Measurements from ENCODE around the gene SLCO4A1. TPM values are rescaled to one million over a fixed set of nuclear protein-coding genes. Genes with fewer than 3 reads are reported as not detected.
"Not testable (repeated sequence)": the region's sequence is repeated elsewhere in the genome, so short reads cannot be mapped to it uniquely, and the experiment has no call there.

SLCO4A1 gene
- total and polyA plus RNA-seq, 7 donors = 3.6 to 26.3 (median 5.7) TPM

- Histone ChIP-seq H3K4me3 (no peak overlapping the region), H3K27ac (no peak overlapping the region), H3K36me3 (no peaks in the 10 kb centered on the region), H3K27me3 (no peaks in the 10 kb centered on the region), H3K4me1 (no peaks in the 10 kb centered on the region), H3K9me3 (peaks cover 0 to 3% (median under 1%) of the 10 kb centered on the region in 4 donors)
- 79 to 85% methylated on average over 10 of the region's 10 CpGs for WGBS, 2 donors
- DNase-seq = no peak
- TF ChIP-seq EP300 (IDR thresholded peaks at IDR 0.05) = no peak
- no peak for TF ChIP-seq POLR2AphosphoS5 (IDR thresholded peaks at IDR 0.05)
- TF ChIP-seq CTCF (IDR thresholded peaks at IDR 0.05) = no peak
- no peak for TF ChIP-seq POLR2A (IDR thresholded peaks at IDR 0.05)
- intact Hi-C loops (cut with DNase I) = no loop called here
These were observed 35.4 kb downstream of the SLCO4A1 start for GRCh38 chr20:62677678-62678077.

- H3K36me3 ChIP-seq = no peaks in the 10 kb centered on the region
- H3K9me3 ChIP-seq = peaks cover 0 to 3% (median under 1%) of the 10 kb centered on the region in 4 donors
- no peak overlapping the region for H3K27ac ChIP-seq
- DNase-seq = no peak
- H3K4me3 ChIP-seq = no peak overlapping the region
- TF ChIP-seq CTCF (IDR thresholded peaks at IDR 0.05) = no peak
- no peak for TF ChIP-seq POLR2AphosphoS5 (IDR thresholded peaks at IDR 0.05)
- no peak for TF ChIP-seq EP300 (IDR thresholded peaks at IDR 0.05)
- no peak for TF ChIP-seq POLR2A (IDR thresholded peaks at IDR 0.05)
- no peaks in the 10 kb centered on the region for H3K27me3 ChIP-seq
- 29 to 44% methylated on average over 9 of the region's 9 CpGs for WGBS, 2 donors
- intact Hi-C loops (cut with DNase I) = no loop called here
- H3K4me1 ChIP-seq = no peaks in the 10 kb centered on the region
These were observed 36.2 kb downstream of the SLCO4A1 start for GRCh38 chr20:62678553-62678952.

- TF ChIP-seq POLR2A (IDR thresholded peaks at IDR 0.05) = no peak
- TF ChIP-seq EP300 (IDR thresholded peaks at IDR 0.05) = no peak
- no peak for TF ChIP-seq POLR2AphosphoS5 (IDR thresholded peaks at IDR 0.05)
- TF ChIP-seq CTCF (IDR thresholded peaks at IDR 0.05) = no peak
These were observed 37.8 kb downstream of the SLCO4A1 start for GRCh38 chr20:62679978-62680589.

GRCh38 chr20:62682912-62683517, 40.7 kb downstream of the SLCO4A1 start:
- no peak overlapping the region for H3K4me3 ChIP-seq
- H3K27me3 ChIP-seq = peaks cover 0 to 9% (median 0%) of the 10 kb centered on the region in 3 donors
- no peak for DNase-seq
- no peak overlapping the region for H3K27ac ChIP-seq
- peaks cover 0 to under 1% (median 0%) of the 10 kb centered on the region in 4 donors for H3K4me1 ChIP-seq
- 92 to 95% methylated on average over 30 of the region's 30 CpGs for WGBS, 2 donors
- TF ChIP-seq POLR2A (IDR thresholded peaks at IDR 0.05) (no peak), POLR2AphosphoS5 (IDR thresholded peaks at IDR 0.05) (no peak), EP300 (IDR thresholded peaks at IDR 0.05) (no peak), CTCF (IDR thresholded peaks at IDR 0.05) (no peak)
- H3K9me3 ChIP-seq = peaks cover 0 to 3% (median under 1%) of the 10 kb centered on the region in 4 donors
- intact Hi-C loops (cut with DNase I) = no loop called here
- no peaks in the 10 kb centered on the region for H3K36me3 ChIP-seq

More at GRCh38 chr20:62679978-62680589, 37.8 kb downstream of the SLCO4A1 start:
- H3K4me1 ChIP-seq = no peaks in the 10 kb centered on the region
- no peaks in the 10 kb centered on the region for H3K36me3 ChIP-seq
- H3K4me3 ChIP-seq = no peak overlapping the region
- H3K27ac ChIP-seq = no peak overlapping the region
- peaks cover 0 to 7% (median 0%) of the 10 kb centered on the region in 3 donors for H3K27me3 ChIP-seq
- DNase-seq = no peak
- H3K9me3 ChIP-seq = peaks cover 0 to 3% (median under 1%) of the 10 kb centered on the region in 4 donors
- 96% methylated on average over 11 of the region's 11 CpGs for WGBS, 2 donors
- intact Hi-C loops (cut with DNase I) = no loop called here

GRCh38 chr20:62683660-62684322, 41.5 kb downstream of the SLCO4A1 start:
- H3K27ac ChIP-seq; intact Hi-C loops (cut with DNase I): not testable (repeated sequence)

More at GRCh38 chr20:62683660-62684322, 41.5 kb downstream of the SLCO4A1 start:
- not testable (repeated sequence) for H3K4me1 ChIP-seq, H3K9me3 ChIP-seq, H3K36me3 ChIP-seq, H3K4me3 ChIP-seq, H3K27me3 ChIP-seq, DNase-seq
- 95 to 97% methylated on average over 43 of the region's 52 CpGs for WGBS, 2 donors

All from sigmoid colon (tissue), 7 donors.